Umbilical cord (tissue), 2 donors: ENCODE measurements around the gene DRD3. TPM values are rescaled to one million over a fixed set of nuclear protein-coding genes. Genes with fewer than 3 reads are reported as not detected.

Source experiments
- DNase-seq: peaks from one replicate; pipeline ENCODE4 v3.0.0-alpha.2; 2015; ENCODE audit warnings: low spot score
- total RNA-seq: library from RNA; depleted of rRNA; stranded (reverse); fragments of >200 nt; gene quantifications from one replicate; pipeline ENCODE4 v1.2.3, GENCODE V29; 2014; ENCODE audit warnings: low replicate concordance; ENCODE audit not compliant: insufficient read depth

DRD3 gene
- 0.72 TPM for total RNA-seq

DNA sequence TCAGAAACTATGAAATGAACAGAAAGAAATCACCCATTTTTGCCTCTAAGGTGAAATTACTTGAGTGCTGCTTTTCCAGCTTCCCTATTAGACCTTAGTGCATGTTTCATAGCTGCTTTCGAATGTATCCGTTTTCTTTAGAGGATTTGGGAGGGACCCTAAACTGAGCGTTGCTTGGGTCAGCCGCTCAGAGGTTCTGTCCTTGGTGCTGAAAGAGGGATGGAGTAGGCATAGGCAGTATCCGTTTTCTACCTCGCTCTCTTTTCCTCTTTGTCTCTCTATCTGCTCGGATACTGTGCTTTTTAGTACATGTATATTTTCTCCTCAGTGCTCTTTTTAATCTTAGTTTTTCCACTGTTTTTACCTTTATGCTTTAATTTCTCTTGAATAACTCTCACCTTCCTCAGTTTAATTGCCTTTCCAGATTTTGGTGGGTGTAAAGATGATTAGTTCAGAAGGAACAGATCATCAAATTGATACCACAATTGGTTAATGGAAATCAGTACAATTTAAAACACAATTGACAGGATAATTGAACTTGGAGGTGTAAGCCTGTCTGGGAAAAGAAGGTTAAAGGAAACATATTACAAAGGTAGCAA lies at the start of gene DRD3:
DRD3 (minus strand) TSS at position 283 of the 599 bp plus-strand sequence. CDS start 7,060 bp downstream, outside the sequence.
- peak; percentile 53 for DNase-seq

- no peak for DNase-seq
Observed at GRCh38 chr3:114227076-114227475, 48.2 kb upstream of the DRD3 start.

DNA sequence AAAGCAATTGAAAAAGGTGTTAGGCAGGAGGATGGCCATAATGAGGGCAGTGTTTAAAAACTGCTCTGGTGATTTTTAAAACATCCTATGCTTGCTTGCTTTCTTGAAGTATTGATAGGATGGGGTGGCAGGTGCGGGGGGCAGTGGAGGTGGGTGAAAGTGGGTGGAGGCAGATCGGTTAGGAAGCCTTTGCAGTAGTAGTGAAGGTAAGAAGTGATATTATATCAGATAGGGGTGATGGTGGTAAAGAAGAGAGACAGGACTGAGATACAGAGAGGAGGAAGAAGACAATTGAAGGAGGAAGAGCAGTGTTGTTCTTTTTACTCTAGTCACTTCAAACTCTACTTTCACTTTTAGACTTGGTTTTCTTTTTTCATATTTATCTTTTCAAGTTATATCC lies 47.5 kb upstream of the DRD3 start:
- no peak for DNase-seq

DNA sequence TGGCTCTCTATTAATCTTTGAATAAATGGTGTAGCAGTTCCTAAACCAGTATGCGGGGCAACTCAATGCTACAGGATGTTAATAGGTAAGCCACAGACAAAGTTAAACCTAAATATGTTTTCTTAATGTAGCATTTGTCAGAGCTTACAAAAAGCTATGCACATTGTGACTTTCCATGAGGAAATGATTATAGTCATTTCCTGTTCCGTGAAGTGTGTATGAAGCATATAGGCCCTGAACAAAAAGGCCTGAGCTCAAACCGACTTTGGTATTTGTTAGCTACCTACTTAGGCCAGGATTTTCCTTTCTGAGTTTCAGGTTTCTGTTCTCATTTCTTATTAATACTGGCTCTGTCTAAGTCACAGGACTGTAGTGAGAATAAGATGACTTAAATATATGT lies 44.3 kb upstream of the DRD3 start:
- DNase-seq = no peak

DNA sequence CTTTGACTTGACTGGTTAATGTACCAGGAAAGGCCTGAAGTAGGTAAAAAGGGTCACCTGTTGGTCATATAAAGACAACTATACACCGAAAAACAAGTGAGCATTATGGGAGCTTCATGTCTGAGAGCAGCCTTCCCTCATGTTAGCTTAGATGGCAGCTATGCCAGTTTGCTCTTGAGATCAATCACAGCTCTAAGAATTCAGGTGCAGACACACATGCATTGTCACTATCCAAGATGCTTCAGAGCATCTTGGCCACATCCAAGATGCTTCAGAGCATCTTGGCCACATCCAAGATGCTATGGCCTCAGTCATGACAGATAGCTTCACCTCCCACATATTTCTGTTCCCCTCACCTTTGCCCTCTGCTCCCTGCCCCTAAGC lies 43.0 kb upstream of the DRD3 start:
- DNase-seq = no peak

- DNase-seq = no peak
Observed at GRCh38 chr3:114221165-114221880, 42.5 kb upstream of the DRD3 start.

GRCh38 chr3:114219741-114220140 lies 40.9 kb upstream of the DRD3 start:
- DNase-seq = no peak

DNA sequence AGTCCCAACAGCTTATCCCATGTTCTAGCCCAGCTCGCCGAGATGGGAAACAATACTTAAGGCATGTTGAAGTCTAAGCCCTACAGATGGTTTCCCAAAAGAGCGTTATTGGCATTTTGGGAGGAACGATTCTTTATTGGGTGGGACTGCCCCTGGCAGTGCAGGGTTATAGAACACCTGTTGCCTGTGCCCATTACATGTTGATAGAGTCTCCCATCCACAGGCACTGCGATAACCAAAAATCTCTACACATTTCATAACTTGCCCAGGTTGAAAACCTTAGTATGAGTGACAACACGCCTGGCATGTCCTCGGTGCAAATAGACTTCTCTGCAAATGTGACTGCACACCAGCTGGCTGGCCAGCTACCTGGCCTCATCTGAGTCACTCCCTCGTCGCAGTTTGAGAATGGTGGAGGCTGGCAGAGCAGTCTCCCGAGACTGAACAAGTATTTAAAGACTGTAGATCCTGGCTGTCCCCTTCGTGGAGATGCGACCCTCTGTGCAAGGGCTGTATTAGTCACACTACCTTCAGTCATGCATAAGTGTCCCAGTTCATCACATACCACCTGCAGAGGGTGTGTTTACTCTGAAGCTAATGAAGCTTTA lies 39.8 kb upstream of the DRD3 start:
- DNase-seq = no peak

- no peak for DNase-seq
Observed at GRCh38 chr3:114218006-114218405, 39.2 kb upstream of the DRD3 start.

- no peak for DNase-seq
Observed at GRCh38 chr3:114217266-114217665, 38.4 kb upstream of the DRD3 start.

- DNase-seq = no peak
Observed at GRCh38 chr3:114216186-114216970, 37.5 kb upstream of the DRD3 start.

GRCh38 chr3:114214542-114215341 lies 35.9 kb upstream of the DRD3 start:
- no peak for DNase-seq

GRCh38 chr3:114213627-114214541 lies 35.0 kb upstream of the DRD3 start:
- no peak for DNase-seq

DNA sequence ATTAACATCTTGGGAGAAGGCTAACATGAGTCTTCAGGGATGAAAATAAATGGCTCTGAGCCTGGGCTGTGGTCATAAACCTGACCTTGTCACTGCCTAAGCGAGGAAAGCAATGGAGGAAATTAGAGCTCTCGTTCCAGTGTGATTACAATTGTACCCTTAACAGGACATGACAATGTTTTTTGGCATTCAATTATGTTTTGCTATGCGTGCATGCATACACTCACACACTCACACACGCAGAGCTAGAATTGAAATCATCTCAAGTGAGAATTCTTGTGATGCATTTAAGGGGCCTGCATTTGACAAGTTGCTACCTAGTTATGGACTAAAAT lies 34.4 kb upstream of the DRD3 start:
- DNase-seq = no peak

GRCh38 chr3:114212646-114213045 lies 33.8 kb upstream of the DRD3 start:
- no peak for DNase-seq

DNA sequence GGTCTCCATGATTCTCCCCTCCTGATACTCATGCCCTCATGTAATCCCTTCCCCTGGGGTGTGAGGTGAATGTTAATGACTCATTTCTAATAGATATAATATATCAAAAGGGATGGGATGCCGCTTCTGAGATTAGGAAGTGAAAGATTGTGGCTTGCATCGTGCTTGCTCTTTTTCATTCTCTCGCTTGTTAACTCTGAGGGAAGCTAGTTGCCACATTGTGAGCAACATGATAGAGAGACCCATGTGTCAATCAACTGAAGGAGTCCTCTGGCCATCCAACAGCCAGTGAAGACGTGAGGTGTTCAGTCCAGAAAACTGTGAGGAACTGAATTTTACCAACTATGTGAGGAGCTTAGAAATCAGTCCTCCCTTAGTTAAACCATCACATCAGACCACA lies 28.9 kb upstream of the DRD3 start:
- DNase-seq = no peak

- no peak for DNase-seq
Observed at GRCh38 chr3:114206342-114206741, 27.5 kb upstream of the DRD3 start.

GRCh38 chr3:114205541-114205940 lies 26.7 kb upstream of the DRD3 start:
- DNase-seq = no peak

DNA sequence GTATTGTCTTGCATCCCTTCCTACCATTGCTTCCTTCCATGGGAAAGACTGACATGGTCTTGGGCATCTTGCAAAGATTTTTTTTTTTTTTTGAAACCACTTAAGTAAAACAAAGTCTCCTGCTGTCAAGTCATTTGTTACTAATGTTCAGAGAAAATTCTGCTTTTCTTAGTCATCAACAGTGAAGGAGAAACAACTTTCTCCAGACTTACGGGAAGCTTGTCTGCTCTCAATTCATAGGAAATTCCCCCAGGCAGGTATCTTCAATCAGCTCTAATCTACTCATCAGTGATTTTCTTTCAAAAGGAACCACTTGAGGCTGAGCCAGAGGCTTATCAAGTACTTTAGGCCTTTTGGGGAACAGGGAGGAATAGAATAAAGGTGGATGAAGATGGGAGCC lies 15.9 kb upstream of the DRD3 start:
- DNase-seq = no peak

DNA sequence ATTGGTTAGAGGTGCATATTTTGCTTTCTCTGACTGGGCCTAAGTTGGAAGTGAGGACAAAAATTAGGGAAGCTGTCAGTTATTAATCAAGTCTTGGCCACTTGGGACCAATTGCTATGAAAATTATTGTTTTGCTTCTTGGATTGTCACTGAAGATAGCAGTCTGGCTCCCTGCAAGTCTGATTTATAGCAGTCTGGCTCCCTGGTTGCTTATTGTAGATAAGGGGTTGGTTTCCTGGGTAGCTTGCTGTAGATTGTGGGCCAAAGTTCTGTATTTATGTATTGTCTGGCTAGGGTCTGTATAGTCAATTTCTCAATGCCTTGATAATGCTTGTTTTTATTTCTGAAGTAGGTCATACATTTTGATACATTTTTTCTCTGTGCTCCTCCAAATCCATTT lies 13.3 kb upstream of the DRD3 start:
- DNase-seq = no peak

DNA sequence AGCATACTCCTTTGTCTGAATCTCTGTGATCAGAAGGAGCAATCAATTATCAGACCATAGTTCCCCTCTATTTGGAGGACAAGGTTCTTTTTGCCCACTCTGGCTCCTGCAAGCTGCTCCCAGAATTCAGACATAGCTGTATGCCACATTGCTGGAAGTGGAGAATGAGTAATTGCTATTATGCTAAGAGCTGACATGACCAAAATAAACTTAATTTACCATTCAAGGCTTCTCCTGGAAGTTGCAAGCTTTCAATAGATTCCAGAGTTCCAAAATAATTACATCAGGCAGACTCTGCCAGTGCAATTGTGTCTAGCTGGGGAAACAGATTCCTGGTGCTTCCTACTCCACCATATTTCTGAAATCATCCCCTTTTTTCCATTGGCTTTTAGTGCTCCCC lies 7.6 kb upstream of the DRD3 start:
- DNase-seq = no peak
